MM.1S (cell line): ENCODE measurements around the gene MYO10.

Experiments
- EZH2 ChIP-seq: fragments of 300-600 bp; sonication (generic); optimal IDR thresholded peaks from 2 replicates; pipeline ENCODE3; 2017; ENCODE audit warnings: low read depth, mild to moderate bottlenecking, antibody characterized with exemption, low read length, mixed read lengths
- TF ChIP-seq, protein P1 (sequence below): fragments of 300-600 bp; sonication (generic); IDR thresholded peaks from 2 replicates; pipeline ENCODE4 v1.5.1; 2016; ENCODE audit warnings: antibody characterized with exemption, low read length, mixed read lengths

- TF ChIP-seq, protein P1, sequence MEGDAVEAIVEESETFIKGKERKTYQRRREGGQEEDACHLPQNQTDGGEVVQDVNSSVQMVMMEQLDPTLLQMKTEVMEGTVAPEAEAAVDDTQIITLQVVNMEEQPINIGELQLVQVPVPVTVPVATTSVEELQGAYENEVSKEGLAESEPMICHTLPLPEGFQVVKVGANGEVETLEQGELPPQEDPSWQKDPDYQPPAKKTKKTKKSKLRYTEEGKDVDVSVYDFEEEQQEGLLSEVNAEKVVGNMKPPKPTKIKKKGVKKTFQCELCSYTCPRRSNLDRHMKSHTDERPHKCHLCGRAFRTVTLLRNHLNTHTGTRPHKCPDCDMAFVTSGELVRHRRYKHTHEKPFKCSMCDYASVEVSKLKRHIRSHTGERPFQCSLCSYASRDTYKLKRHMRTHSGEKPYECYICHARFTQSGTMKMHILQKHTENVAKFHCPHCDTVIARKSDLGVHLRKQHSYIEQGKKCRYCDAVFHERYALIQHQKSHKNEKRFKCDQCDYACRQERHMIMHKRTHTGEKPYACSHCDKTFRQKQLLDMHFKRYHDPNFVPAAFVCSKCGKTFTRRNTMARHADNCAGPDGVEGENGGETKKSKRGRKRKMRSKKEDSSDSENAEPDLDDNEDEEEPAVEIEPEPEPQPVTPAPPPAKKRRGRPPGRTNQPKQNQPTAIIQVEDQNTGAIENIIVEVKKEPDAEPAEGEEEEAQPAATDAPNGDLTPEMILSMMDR = no peak
- TF ChIP-seq EZH2 = no peak
Measured at GRCh38 chr5:16906255-16906654, 29.8 kb downstream of the MYO10 start.
